ENCODE measurements around the gene CNOT4. TPM values are rescaled to one million over a fixed set of nuclear protein-coding genes. Genes with fewer than 3 reads are reported as not detected.

The CNOT4 gene
- total and polyA plus RNA-seq, 2 experiments from 2014 or later = 6.7 to 18.2 TPM

GRCh38 chr7:135320268-135320667 is 189.6 kb downstream of the CNOT4 start:
- Histone ChIP-seq H3K9ac (no peak overlapping the region), H3K36me3 (ENCODE audit: low read depth) (no peaks in the 10 kb centered on the region), H3K27me3 (replicated peaks; ENCODE audit: insufficient read depth) (no peaks in the 10 kb centered on the region), H3K79me2 (ENCODE audit: insufficient read depth) (no peaks in the 10 kb centered on the region), H4K20me1 (ENCODE audit: insufficient read depth) (no peaks in the 10 kb centered on the region), H3K4me1 (ENCODE audit: insufficient read depth) (no peaks in the 10 kb centered on the region), H2AFZ (no peak overlapping the region), H3K27ac (no peak overlapping the region), H3F3A (ENCODE audit: insufficient read depth) (no peaks in the 10 kb centered on the region), H3K4me2 (ENCODE audit: unreplicated experiment) (no peak overlapping the region), H3K9me2 (ENCODE audit: insufficient read depth) (no peaks in the 10 kb centered on the region), H3K9me3 (ENCODE audit: low read depth) (no peaks in the 10 kb centered on the region), H3K4me3 (no peak overlapping the region)
- 56 to 68% methylated on average over 7 to 8 of the region's 8 CpGs for WGBS, 2 experiments (ENCODE audit: low coverage in 1 of 2, low lambda C conversion rate in 2 of 2, missing lambda C conversion rate in 2 of 2)
- peak; percentile 33 for DNase-seq
- in situ Hi-C loops (cut with MboI) = no loop called here
- no peak for TF ChIP-seq EZH2phosphoT487 (IDR thresholded peaks at IDR 0.05; ENCODE audit: insufficient read depth, low read depth)
- no peak for TF ChIP-seq EZH2 (IDR thresholded peaks at IDR 0.05; ENCODE audit: insufficient read depth, poor library complexity, severe bottlenecking)

GRCh38 chr7:135317676-135318325 is 192.1 kb downstream of the CNOT4 start:
- in situ Hi-C loops (cut with MboI) = no loop called here
- Histone ChIP-seq H2AFZ (0 out of 2 replicates have a peak overlapping the region, but pooled peaks have one; percentile 29), H3K27me3 (replicated peaks; ENCODE audit: insufficient read depth) (no peaks in the 10 kb centered on the region; the same call in 1 of the 2 replicates), H3F3A (ENCODE audit: insufficient read depth) (no peaks in the 10 kb centered on the region), H4K20me1 (ENCODE audit: insufficient read depth) (no peaks in the 10 kb centered on the region), H3K9ac (no peak overlapping the region), H3K27ac (no peak overlapping the region), H3K36me3 (ENCODE audit: low read depth) (no peaks in the 10 kb centered on the region), H3K4me1 (ENCODE audit: insufficient read depth) (no peaks in the 10 kb centered on the region), H3K4me2 (ENCODE audit: unreplicated experiment) (no peak overlapping the region), H3K9me2 (ENCODE audit: insufficient read depth) (no peaks in the 10 kb centered on the region), H3K4me3 (no peak overlapping the region), H3K79me2 (ENCODE audit: insufficient read depth) (no peaks in the 10 kb centered on the region), H3K9me3 (ENCODE audit: low read depth) (no peaks in the 10 kb centered on the region)
- WGBS, 2 experiments (ENCODE audit: low coverage in 1 of 2, low lambda C conversion rate in 2 of 2, missing lambda C conversion rate in 2 of 2) = 6 to 10% methylated on average over 10 of the region's 10 CpGs
- peak; percentile 24 for DNase-seq
- TF ChIP-seq EZH2phosphoT487 (IDR thresholded peaks at IDR 0.05; ENCODE audit: insufficient read depth, low read depth) (no peak), EZH2 (IDR thresholded peaks at IDR 0.05; ENCODE audit: insufficient read depth, poor library complexity, severe bottlenecking) (no peak)

GRCh38 chr7:135316648-135317313 is 193.1 kb downstream of the CNOT4 start:
- DNase-seq = peak; percentile 35
- Histone ChIP-seq H3K9me3 (ENCODE audit: low read depth) (no peaks in the 10 kb centered on the region), H2AFZ (no peak overlapping the region), H4K20me1 (ENCODE audit: insufficient read depth) (no peaks in the 10 kb centered on the region), H3K79me2 (ENCODE audit: insufficient read depth) (no peaks in the 10 kb centered on the region), H3K4me3 (no peak overlapping the region), H3K4me2 (ENCODE audit: unreplicated experiment) (no peak overlapping the region), H3K36me3 (ENCODE audit: low read depth) (no peaks in the 10 kb centered on the region), H3K27ac (no peak overlapping the region), H3K27me3 (replicated peaks; ENCODE audit: insufficient read depth) (peaks cover under 1% of the 10 kb centered on the region; the same call in 1 of the 2 replicates), H3K9ac (no peak overlapping the region), H3K4me1 (ENCODE audit: insufficient read depth) (no peaks in the 10 kb centered on the region), H3F3A (ENCODE audit: insufficient read depth) (no peaks in the 10 kb centered on the region), H3K9me2 (ENCODE audit: insufficient read depth) (no peaks in the 10 kb centered on the region)
- in situ Hi-C loops (cut with MboI) = no loop called here
- WGBS, 2 experiments (ENCODE audit: low coverage in 1 of 2, low lambda C conversion rate in 2 of 2, missing lambda C conversion rate in 2 of 2) = 16 to 18% methylated on average over 8 of the region's 8 CpGs
- TF ChIP-seq EZH2 (IDR thresholded peaks at IDR 0.05; ENCODE audit: insufficient read depth, poor library complexity, severe bottlenecking) (no peak), EZH2phosphoT487 (IDR thresholded peaks at IDR 0.05; ENCODE audit: insufficient read depth, low read depth) (no peak)

- in situ Hi-C loops (cut with MboI) = no loop called here
- no peak overlapping the region for H3K27ac ChIP-seq
- TF ChIP-seq EZH2phosphoT487 (IDR thresholded peaks at IDR 0.05; ENCODE audit: insufficient read depth, low read depth) (no peak), EZH2 (IDR thresholded peaks at IDR 0.05; ENCODE audit: insufficient read depth, poor library complexity, severe bottlenecking) (no peak)
- H3K4me2 ChIP-seq (ENCODE audit: unreplicated experiment) = no peak overlapping the region
- H3K36me3 ChIP-seq (ENCODE audit: low read depth) = no peaks in the 10 kb centered on the region
- no peaks in the 10 kb centered on the region for H3K9me2 ChIP-seq (ENCODE audit: insufficient read depth)
- H3K27me3 ChIP-seq (replicated peaks; ENCODE audit: insufficient read depth) = peaks cover 3% of the 10 kb centered on the region; the same call in 1 of the 2 replicates
- H2AFZ ChIP-seq = no peak overlapping the region
- no peaks in the 10 kb centered on the region for H3K9me3 ChIP-seq (ENCODE audit: low read depth)
- no peaks in the 10 kb centered on the region for H3K79me2 ChIP-seq (ENCODE audit: insufficient read depth)
- no peak overlapping the region for H3K4me3 ChIP-seq
- WGBS, 2 experiments (ENCODE audit: low coverage in 1 of 2, low lambda C conversion rate in 2 of 2, missing lambda C conversion rate in 2 of 2) = 67 to 73% methylated on average over 9 to 10 of the region's 10 CpGs
- H3F3A ChIP-seq (ENCODE audit: insufficient read depth) = no peaks in the 10 kb centered on the region
- no peak overlapping the region for H3K9ac ChIP-seq
- DNase-seq = no peak
- no peaks in the 10 kb centered on the region for H4K20me1 ChIP-seq (ENCODE audit: insufficient read depth)
- no peaks in the 10 kb centered on the region for H3K4me1 ChIP-seq (ENCODE audit: insufficient read depth)
Observed at GRCh38 chr7:135313971-135314370, 195.9 kb downstream of the CNOT4 start.

Other genes with a start within 250 kb of the CNOT4 start
- gene NUP205, start 47.8 kb upstream of the CNOT4 start, total RNA-seq (2014; rRNA removed; shearing (Covaris generic)) = 31.8 and 45.7 TPM in 2 replicates
- 17.4 and 18.5 TPM in 2 replicates for gene NUP205, start 47.8 kb upstream of the CNOT4 start, polyA plus RNA-seq (2016; fragmentation: Nextera tagmentation; extraction: Ambion mirVana)
- 11.3 and 16.9 TPM in 2 replicates for gene STMP1, start 152.4 kb upstream of the CNOT4 start, total RNA-seq (2014; rRNA removed; shearing (Covaris generic))
- 93.2 and 97.0 TPM in 2 replicates for gene STMP1, start 152.4 kb upstream of the CNOT4 start, polyA plus RNA-seq (2016; fragmentation: Nextera tagmentation; extraction: Ambion mirVana)
- gene SLC13A4, start 218.1 kb upstream of the CNOT4 start, total RNA-seq (2014; rRNA removed; shearing (Covaris generic)) = 0.11 TPM in 1 of 2 replicates, not detected in the other
- 0.62 and 1.9 TPM in 2 replicates for gene SLC13A4, start 218.1 kb upstream of the CNOT4 start, polyA plus RNA-seq (2016; fragmentation: Nextera tagmentation; extraction: Ambion mirVana)
- gene FAM180A, start 238.7 kb upstream of the CNOT4 start, total RNA-seq (2014; rRNA removed; shearing (Covaris generic)) = 53.5 and 60.1 TPM in 2 replicates
- 50.3 and 52.5 TPM in 2 replicates for gene FAM180A, start 238.7 kb upstream of the CNOT4 start, polyA plus RNA-seq (2016; fragmentation: Nextera tagmentation; extraction: Ambion mirVana)